ENCODE data around the gene DNAH10. TPM values are rescaled to one million over a fixed set of nuclear protein-coding genes. Genes with fewer than 3 reads are reported as not detected.

Gene DNAH10
- total RNA-seq, 4 donors from 2014 or later: 0.18 to 0.65 TPM; not detected in 2

GRCh38 chr12:123713823-123714585, 48.1 kb upstream of the DNAH10 start:
- H3K36me3 ChIP-seq: peaks cover 0 to 3% of the 10 kb centered on the region in 2 donors
- H3K27me3 ChIP-seq: no peaks in the 10 kb centered on the region
- no peak for DNase-seq
- no peak for ATAC-seq
- peak overlapping the region in 2 of 4 donors; percentile 95 to 98 for H3K4me3 ChIP-seq
- H3K9me3 ChIP-seq: no peaks in the 10 kb centered on the region
- intact Hi-C loops (cut with DNase I; ENCODE audit: low total_unique reads) (loop anchor here (2.0 to 5.0 kb wide), 3 partner anchors 43 to 347 kb away; partner anchors contain the start of genes CCDC92, TCTN2 and ZNF664), in situ Hi-C loops (cut with MboI; ENCODE audit: low sequenced_read_pairs in 4 of 4) (no loop called here)
- H3K4me1 ChIP-seq: peaks cover 27 to 28% of the 10 kb centered on the region in 2 donors
- no peak overlapping the region for H3K27ac ChIP-seq
- TF ChIP-seq CTCF (IDR thresholded peaks at IDR 0.05 in 4 of 5, conservative IDR thresholded peaks at IDR 0.05 in 1 of 5) (no peak), POLR2A (IDR thresholded peaks at IDR 0.05) (no peak)

DNA sequence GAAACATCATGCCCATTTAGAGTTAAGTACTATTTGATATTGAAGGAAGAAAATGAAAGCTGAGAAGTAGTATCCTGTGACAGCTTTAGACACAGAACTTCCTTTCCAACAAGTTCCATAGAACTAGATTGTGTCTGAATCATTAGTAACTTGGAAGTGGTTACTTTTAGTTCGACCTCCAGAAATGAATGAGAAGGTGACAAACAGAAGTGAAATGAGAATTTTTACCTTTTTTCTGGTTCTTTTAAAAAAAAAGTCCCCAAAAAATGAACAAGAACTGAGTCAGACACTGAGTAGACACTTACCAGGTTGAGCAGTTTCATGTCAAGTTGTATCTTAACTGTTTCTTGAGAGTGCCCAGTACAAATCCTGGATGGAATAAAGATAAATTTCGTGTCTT, 46.9 kb upstream of the DNAH10 start:
- peaks cover 27 to 28% of the 10 kb centered on the region in 2 donors for H3K4me1 ChIP-seq

GRCh38 chr12:123717350-123717749, 44.8 kb upstream of the DNAH10 start:
- in situ Hi-C loops (cut with MboI; ENCODE audit: low sequenced_read_pairs in 4 of 4): no loop called here
- no peak overlapping the region for H3K27ac ChIP-seq
- peaks cover 23 to 27% of the 10 kb centered on the region in 2 donors for H3K4me1 ChIP-seq
- peaks cover 0 to 24% of the 10 kb centered on the region in 2 donors for H3K36me3 ChIP-seq
- no peaks in the 10 kb centered on the region for H3K27me3 ChIP-seq
- H3K4me3 ChIP-seq: no peak overlapping the region
- DNase-seq (no peak), ATAC-seq (no peak)
- intact Hi-C loops (cut with DNase I; ENCODE audit: low total_unique reads): no loop called here
- no peaks in the 10 kb centered on the region for H3K9me3 ChIP-seq
- TF ChIP-seq POLR2A (IDR thresholded peaks at IDR 0.05) (no peak), CTCF (IDR thresholded peaks at IDR 0.05 in 4 of 5, conservative IDR thresholded peaks at IDR 0.05 in 1 of 5) (no peak)

More for the DNA sequence above, 46.9 kb upstream of the DNAH10 start:
- H3K27me3 ChIP-seq: no peaks in the 10 kb centered on the region
- ATAC-seq: no peak
- H3K9me3 ChIP-seq: no peaks in the 10 kb centered on the region
- H3K4me3 ChIP-seq: no peak overlapping the region
- intact Hi-C loops (cut with DNase I; ENCODE audit: low total_unique reads) (no loop called here), in situ Hi-C loops (cut with MboI; ENCODE audit: low sequenced_read_pairs in 4 of 4) (no loop called here)
- H3K27ac ChIP-seq: no peak overlapping the region
- peaks cover 0 to 15% of the 10 kb centered on the region in 2 donors for H3K36me3 ChIP-seq
- TF ChIP-seq POLR2A (IDR thresholded peaks at IDR 0.05) (no peak), CTCF (IDR thresholded peaks at IDR 0.05 in 4 of 5, conservative IDR thresholded peaks at IDR 0.05 in 1 of 5) (no peak)
- DNase-seq: no peak

- H3K4me3 ChIP-seq: no peak overlapping the region
- H3K4me1 ChIP-seq: peaks cover 1 to 2% of the 10 kb centered on the region in 2 donors
- DNase-seq (no peak), ATAC-seq (no peak)
- TF ChIP-seq POLR2A (IDR thresholded peaks at IDR 0.05): no peak
- TF ChIP-seq CTCF (IDR thresholded peaks at IDR 0.05 in 4 of 5, conservative IDR thresholded peaks at IDR 0.05 in 1 of 5): no peak
- H3K36me3 ChIP-seq: peaks cover 3 to 43% of the 10 kb centered on the region in 2 donors
- intact Hi-C loops (cut with DNase I; ENCODE audit: low total_unique reads) (no loop called here), in situ Hi-C loops (cut with MboI; ENCODE audit: low sequenced_read_pairs in 4 of 4) (no loop called here)
- H3K27me3 ChIP-seq: no peaks in the 10 kb centered on the region
- H3K9me3 ChIP-seq: no peaks in the 10 kb centered on the region
- H3K27ac ChIP-seq: no peak overlapping the region
These were observed 41.8 kb upstream of the DNAH10 start for GRCh38 chr12:123720141-123720814.
